Spleen (tissue), 7 donors: ENCODE results near the gene LRRC4B.

Experiments
- POLR2A ChIP-seq, 3 donors: fragments of 450-650 bp; IDR thresholded peaks; one replicate each; pipeline ENCODE4 v1.5.1; 2017; ENCODE audit warnings: antibody characterized with exemption in 3 of 3, mild to moderate bottlenecking in 1 of 3
- TF ChIP-seq, protein P1 (sequence below), 11 experiments: fragments of 200-600 bp in 7 of 11; fragments of 450-650 bp in 4 of 11; sonication (generic) in 4 of 11; IDR thresholded peaks in 8 of 11; conservative IDR thresholded peaks in 3 of 11; 1 replicate in 7 of 11; 2 replicates in 4 of 11; pipeline versions ENCODE4 v1.4.0 to v1.8.0; 2016 to 2021; ENCODE audit warnings: antibody characterized with exemption in 11 of 11, inconsistent platforms in 4 of 11, mild to moderate bottlenecking in 1 of 11
- donor health status: DM: no; HTN: no; CAD: no; lungs with moderate emphysema.
- donor health status: DM: no; HTN: no; CAD: no.
- donor health status: DM: no; HTN: no; CAD: no.

DNA sequence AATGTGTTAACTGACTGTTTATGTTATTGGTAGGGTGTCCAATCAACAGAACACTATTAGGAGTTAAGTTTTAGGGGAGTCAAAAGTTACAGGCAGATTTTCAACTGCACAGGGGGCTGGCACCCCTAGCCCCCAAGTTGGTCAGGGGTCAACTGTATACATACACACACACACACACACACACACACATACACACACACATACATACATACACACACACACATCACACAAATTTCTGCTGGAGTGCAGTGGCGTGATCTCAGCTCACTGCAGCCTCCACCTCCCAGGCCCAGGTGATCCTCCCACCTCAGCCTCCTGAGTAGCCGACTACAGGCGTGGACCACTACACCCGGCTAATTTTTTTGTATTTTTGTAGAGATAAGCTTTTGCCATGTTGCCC lies 10.2 kb downstream of the LRRC4B start:
- no peak for TF ChIP-seq POLR2A (IDR thresholded peaks at IDR 0.05)
- TF ChIP-seq, protein P1, sequence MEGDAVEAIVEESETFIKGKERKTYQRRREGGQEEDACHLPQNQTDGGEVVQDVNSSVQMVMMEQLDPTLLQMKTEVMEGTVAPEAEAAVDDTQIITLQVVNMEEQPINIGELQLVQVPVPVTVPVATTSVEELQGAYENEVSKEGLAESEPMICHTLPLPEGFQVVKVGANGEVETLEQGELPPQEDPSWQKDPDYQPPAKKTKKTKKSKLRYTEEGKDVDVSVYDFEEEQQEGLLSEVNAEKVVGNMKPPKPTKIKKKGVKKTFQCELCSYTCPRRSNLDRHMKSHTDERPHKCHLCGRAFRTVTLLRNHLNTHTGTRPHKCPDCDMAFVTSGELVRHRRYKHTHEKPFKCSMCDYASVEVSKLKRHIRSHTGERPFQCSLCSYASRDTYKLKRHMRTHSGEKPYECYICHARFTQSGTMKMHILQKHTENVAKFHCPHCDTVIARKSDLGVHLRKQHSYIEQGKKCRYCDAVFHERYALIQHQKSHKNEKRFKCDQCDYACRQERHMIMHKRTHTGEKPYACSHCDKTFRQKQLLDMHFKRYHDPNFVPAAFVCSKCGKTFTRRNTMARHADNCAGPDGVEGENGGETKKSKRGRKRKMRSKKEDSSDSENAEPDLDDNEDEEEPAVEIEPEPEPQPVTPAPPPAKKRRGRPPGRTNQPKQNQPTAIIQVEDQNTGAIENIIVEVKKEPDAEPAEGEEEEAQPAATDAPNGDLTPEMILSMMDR (IDR thresholded peaks at IDR 0.05 in 8 of 11, conservative IDR thresholded peaks at IDR 0.05 in 3 of 11): no peak
